ENCODE measurements around the gene BEST3. TPM values are rescaled to one million over a fixed set of nuclear protein-coding genes. Genes with fewer than 3 reads are reported as not detected.

BEST3 gene
- total and polyA plus RNA-seq, 7 experiments from 2014 or later = not detected

- ChIA-PET CTCF (no interaction called here), POLR2A (no interaction called here)
- no peaks in the 10 kb centered on the region for H3K36me3 ChIP-seq (ENCODE audit: control insufficient read depth in 2 of 3, insufficient read depth in 3 of 3, low read length in 3 of 3)
- Mint-ChIP-seq H3K27ac (no peak overlapping the region), H3K4me3 (no peak overlapping the region), H3K36me3 (no peaks in the 10 kb centered on the region), H3K4me1 (peaks cover 0 to 5% (median 0%) of the 10 kb centered on the region in 7 donors), H3K27me3 (peaks cover 0 to 2% (median 0%) of the 10 kb centered on the region in 5 donors), H3K9me3 (peaks cover 0 to 2% (median 0%) of the 10 kb centered on the region in 11 donors)
- no peak overlapping the region for H3K27ac ChIP-seq (ENCODE audit: low read depth, low read length)
- H3K27me3 ChIP-seq (ENCODE audit: control insufficient read depth in 2 of 2, insufficient read depth in 2 of 2, low read length in 2 of 2) = no peaks in the 10 kb centered on the region
- intact Hi-C loops (cut with micrococcal nuclease) = no loop called here
- H3K4me3 ChIP-seq (ENCODE audit: low read length) = no peak overlapping the region
- ATAC-seq (no peak), DNase-seq (no peak)
- H3K4me1 ChIP-seq (ENCODE audit: control insufficient read depth in 2 of 2, insufficient read depth in 2 of 2, low read length in 2 of 2) = no peaks in the 10 kb centered on the region
- no peaks in the 10 kb centered on the region for H3K9me3 ChIP-seq (ENCODE audit: control insufficient read depth in 2 of 3, low read length in 3 of 3)
Observed at GRCh38 chr12:69627501-69627900, 71.6 kb downstream of the BEST3 start.

GRCh38 chr12:69623970-69624369 lies 75.1 kb downstream of the BEST3 start:
- Mint-ChIP-seq H3K9me3 (no peaks in the 10 kb centered on the region), H3K27me3 (peaks cover 6 to 11% (median 8%) of the 10 kb centered on the region in 5 donors), H3K27ac (no peak overlapping the region), H3K36me3 (no peaks in the 10 kb centered on the region), H3K4me3 (no peak overlapping the region), H3K4me1 (no peaks in the 10 kb centered on the region)
- Histone ChIP-seq H3K27me3 (ENCODE audit: control insufficient read depth in 2 of 2, insufficient read depth in 2 of 2, low read length in 2 of 2) (no peaks in the 10 kb centered on the region), H3K4me3 (ENCODE audit: low read length) (no peak overlapping the region), H3K36me3 (ENCODE audit: control insufficient read depth in 2 of 3, insufficient read depth in 3 of 3, low read length in 3 of 3) (no peaks in the 10 kb centered on the region), H3K4me1 (ENCODE audit: control insufficient read depth in 2 of 2, insufficient read depth in 2 of 2, low read length in 2 of 2) (no peaks in the 10 kb centered on the region), H3K9me3 (ENCODE audit: control insufficient read depth in 2 of 3, low read length in 3 of 3) (no peaks in the 10 kb centered on the region), H3K27ac (ENCODE audit: low read depth, low read length) (no peak overlapping the region)
- DNase-seq (no peak), ATAC-seq (no peak)
- POLR2A ChIA-PET = no interaction called here
- intact Hi-C loops (cut with micrococcal nuclease) = no loop called here
- CTCF ChIA-PET = no interaction called here

DNA sequence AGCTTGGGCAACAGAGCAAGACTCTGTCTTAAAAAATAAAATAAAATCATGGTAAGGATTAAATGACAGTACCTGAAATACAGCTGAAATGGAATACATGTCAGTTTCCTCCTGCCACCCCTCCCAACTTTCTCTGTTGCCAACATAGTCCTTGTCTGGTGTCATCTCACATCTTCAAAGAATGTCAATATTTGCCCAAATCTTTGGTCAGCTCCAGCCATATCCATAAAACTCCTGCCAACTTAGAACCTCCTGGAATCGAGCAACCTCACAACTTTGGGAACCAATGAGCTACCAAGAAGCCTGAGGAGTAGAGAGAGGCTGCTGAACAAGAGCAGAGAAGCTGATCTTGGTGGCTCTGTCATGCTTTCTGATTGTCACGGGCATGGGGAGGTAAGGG lies 77.6 kb downstream of the BEST3 start:
- H3K9me3 Mint-ChIP-seq = peaks cover 0 to 2% (median 0%) of the 10 kb centered on the region in 11 donors
- H3K36me3 Mint-ChIP-seq = no peaks in the 10 kb centered on the region
- ChIA-PET POLR2A (no interaction called here), CTCF (no interaction called here)
- peaks cover 10 to 25% (median 14%) of the 10 kb centered on the region in 5 donors for H3K27me3 Mint-ChIP-seq
- H3K27ac Mint-ChIP-seq = no peak overlapping the region
- ATAC-seq = no peak
- Histone ChIP-seq H3K36me3 (ENCODE audit: control insufficient read depth in 2 of 3, insufficient read depth in 3 of 3, low read length in 3 of 3) (no peaks in the 10 kb centered on the region), H3K4me1 (ENCODE audit: control insufficient read depth in 2 of 2, insufficient read depth in 2 of 2, low read length in 2 of 2) (no peaks in the 10 kb centered on the region), H3K27me3 (ENCODE audit: control insufficient read depth in 2 of 2, insufficient read depth in 2 of 2, low read length in 2 of 2) (no peaks in the 10 kb centered on the region), H3K27ac (ENCODE audit: low read depth, low read length) (no peak overlapping the region), H3K4me3 (ENCODE audit: low read length) (no peak overlapping the region), H3K9me3 (ENCODE audit: control insufficient read depth in 2 of 3, low read length in 3 of 3) (no peaks in the 10 kb centered on the region)
- H3K4me3 Mint-ChIP-seq = no peak overlapping the region
- no peaks in the 10 kb centered on the region for H3K4me1 Mint-ChIP-seq
- DNase-seq = no peak
- intact Hi-C loops (cut with micrococcal nuclease) = no loop called here

- POLR2A ChIA-PET = no interaction called here
- H3K4me3 ChIP-seq (ENCODE audit: low read length) = no peak overlapping the region
- ATAC-seq (no peak), DNase-seq (no peak)
- Mint-ChIP-seq H3K36me3 (no peaks in the 10 kb centered on the region), H3K4me1 (no peaks in the 10 kb centered on the region), H3K27me3 (peaks cover 10 to 25% (median 16%) of the 10 kb centered on the region in 5 donors), H3K9me3 (peaks cover 0 to 2% (median 0%) of the 10 kb centered on the region in 11 donors), H3K4me3 (no peak overlapping the region), H3K27ac (no peak overlapping the region)
- intact Hi-C loops (cut with micrococcal nuclease) = no loop called here
- no peaks in the 10 kb centered on the region for H3K4me1 ChIP-seq (ENCODE audit: control insufficient read depth in 2 of 2, insufficient read depth in 2 of 2, low read length in 2 of 2)
- H3K27me3 ChIP-seq (ENCODE audit: control insufficient read depth in 2 of 2, insufficient read depth in 2 of 2, low read length in 2 of 2) = no peaks in the 10 kb centered on the region
- no peak overlapping the region for H3K27ac ChIP-seq (ENCODE audit: low read depth, low read length)
- CTCF ChIA-PET = no interaction called here
- H3K36me3 ChIP-seq (ENCODE audit: control insufficient read depth in 2 of 3, insufficient read depth in 3 of 3, low read length in 3 of 3) = no peaks in the 10 kb centered on the region
- H3K9me3 ChIP-seq (ENCODE audit: control insufficient read depth in 2 of 3, low read length in 3 of 3) = no peaks in the 10 kb centered on the region
Observed at GRCh38 chr12:69620921-69621320, 78.2 kb downstream of the BEST3 start.

DNA sequence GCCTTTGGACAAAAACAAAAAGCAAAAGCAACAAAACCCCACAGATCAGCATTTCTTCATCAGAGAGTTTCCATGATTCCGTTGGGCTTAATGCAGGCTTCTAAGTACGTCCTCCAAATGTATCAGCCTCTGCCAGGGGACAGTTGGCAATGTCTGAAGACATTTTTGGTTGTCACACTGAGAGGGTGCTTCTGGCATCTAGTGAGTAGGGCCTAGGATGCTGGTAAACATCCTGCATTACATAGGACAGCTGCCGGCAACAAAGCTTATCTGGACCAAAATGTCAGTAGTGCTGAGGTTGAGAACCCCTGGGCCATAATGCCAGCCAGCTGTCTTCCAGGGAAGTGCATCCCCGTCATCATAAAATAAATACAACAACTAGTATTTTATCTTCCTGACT lies 79.0 kb downstream of the BEST3 start:
- H3K4me3 Mint-ChIP-seq = no peak overlapping the region
- H3K9me3 ChIP-seq (ENCODE audit: control insufficient read depth in 2 of 3, low read length in 3 of 3) = no peaks in the 10 kb centered on the region
- ChIA-PET POLR2A (no interaction called here), CTCF (no interaction called here)
- intact Hi-C loops (cut with micrococcal nuclease) = no loop called here
- DNase-seq (no peak), ATAC-seq (no peak)
- H3K27me3 Mint-ChIP-seq = peaks cover 16 to 30% (median 17%) of the 10 kb centered on the region in 5 donors
- H3K4me1 ChIP-seq (ENCODE audit: control insufficient read depth in 2 of 2, insufficient read depth in 2 of 2, low read length in 2 of 2) = no peaks in the 10 kb centered on the region
- no peak overlapping the region for H3K27ac ChIP-seq (ENCODE audit: low read depth, low read length)
- H3K27me3 ChIP-seq (ENCODE audit: control insufficient read depth in 2 of 2, insufficient read depth in 2 of 2, low read length in 2 of 2) = no peaks in the 10 kb centered on the region
- H3K4me3 ChIP-seq (ENCODE audit: low read length) = no peak overlapping the region
- no peaks in the 10 kb centered on the region for H3K4me1 Mint-ChIP-seq
- H3K36me3 Mint-ChIP-seq = no peaks in the 10 kb centered on the region
- H3K27ac Mint-ChIP-seq = no peak overlapping the region
- peaks cover 0 to 2% (median 0%) of the 10 kb centered on the region in 11 donors for H3K9me3 Mint-ChIP-seq
- H3K36me3 ChIP-seq (ENCODE audit: control insufficient read depth in 2 of 3, insufficient read depth in 3 of 3, low read length in 3 of 3) = no peaks in the 10 kb centered on the region

- intact Hi-C loops (cut with micrococcal nuclease) = no loop called here
- Mint-ChIP-seq H3K9me3 (peaks cover 0 to 2% (median 0%) of the 10 kb centered on the region in 11 donors), H3K27ac (no peak overlapping the region), H3K36me3 (no peaks in the 10 kb centered on the region), H3K4me1 (no peaks in the 10 kb centered on the region), H3K4me3 (no peak overlapping the region), H3K27me3 (peaks cover 16 to 30% (median 17%) of the 10 kb centered on the region in 5 donors)
- Histone ChIP-seq H3K27me3 (ENCODE audit: control insufficient read depth in 2 of 2, insufficient read depth in 2 of 2, low read length in 2 of 2) (no peaks in the 10 kb centered on the region), H3K4me1 (ENCODE audit: control insufficient read depth in 2 of 2, insufficient read depth in 2 of 2, low read length in 2 of 2) (no peaks in the 10 kb centered on the region), H3K36me3 (ENCODE audit: control insufficient read depth in 2 of 3, insufficient read depth in 3 of 3, low read length in 3 of 3) (no peaks in the 10 kb centered on the region), H3K27ac (ENCODE audit: low read depth, low read length) (no peak overlapping the region), H3K4me3 (ENCODE audit: low read length) (no peak overlapping the region), H3K9me3 (ENCODE audit: control insufficient read depth in 2 of 3, low read length in 3 of 3) (no peaks in the 10 kb centered on the region)
- ATAC-seq (no peak), DNase-seq (no peak)
- ChIA-PET CTCF (no interaction called here), POLR2A (interaction anchor here (0.6 kb wide), 1 partner anchor 11 kb away, joined by 5 read pairs; no protein-coding TSS in a partner anchor)
Observed at GRCh38 chr12:69619050-69619449, 80.1 kb downstream of the BEST3 start.

DNA sequence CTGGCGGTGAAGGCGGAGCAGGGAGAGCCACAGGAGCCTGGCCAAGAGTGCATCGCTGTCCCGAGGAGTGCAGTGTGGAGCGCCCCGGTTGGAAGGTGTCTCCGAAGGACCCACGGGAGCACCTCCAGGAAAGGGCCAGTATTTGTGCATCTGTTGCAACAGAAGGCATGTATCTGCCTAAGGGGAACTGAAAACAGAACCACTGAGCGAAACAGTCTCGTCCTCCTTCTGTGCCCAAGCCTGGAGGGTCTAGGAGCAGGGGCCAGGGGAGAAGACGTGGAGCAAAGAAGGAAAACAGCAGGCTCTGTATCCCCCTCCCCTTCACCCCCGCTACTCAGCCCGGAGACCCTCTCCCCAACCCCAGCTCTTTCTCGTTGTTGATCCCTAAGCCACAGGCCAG lies 83.1 kb downstream of the BEST3 start:
- Histone ChIP-seq H3K27me3 (ENCODE audit: control insufficient read depth in 2 of 2, insufficient read depth in 2 of 2, low read length in 2 of 2) (peaks cover 0 to 3% of the 10 kb centered on the region in 2 donors), H3K36me3 (ENCODE audit: control insufficient read depth in 2 of 3, insufficient read depth in 3 of 3, low read length in 3 of 3) (no peaks in the 10 kb centered on the region), H3K27ac (ENCODE audit: low read depth, low read length) (no peak overlapping the region), H3K4me3 (ENCODE audit: low read length) (no peak overlapping the region), H3K9me3 (ENCODE audit: control insufficient read depth in 2 of 3, low read length in 3 of 3) (no peaks in the 10 kb centered on the region), H3K4me1 (ENCODE audit: control insufficient read depth in 2 of 2, insufficient read depth in 2 of 2, low read length in 2 of 2) (no peaks in the 10 kb centered on the region)
- H3K4me3 Mint-ChIP-seq = no peak overlapping the region
- ChIA-PET CTCF (no interaction called here), POLR2A (no interaction called here)
- peak; percentile 22 for ATAC-seq
- H3K9me3 Mint-ChIP-seq = peaks cover 0 to 2% (median 0%) of the 10 kb centered on the region in 11 donors
- DNase-seq = no peak
- H3K27me3 Mint-ChIP-seq = peaks cover 11 to 27% (median 16%) of the 10 kb centered on the region in 5 donors
- H3K36me3 Mint-ChIP-seq = no peaks in the 10 kb centered on the region
- H3K4me1 Mint-ChIP-seq = no peaks in the 10 kb centered on the region
- intact Hi-C loops (cut with micrococcal nuclease) = no loop called here
- H3K27ac Mint-ChIP-seq = no peak overlapping the region
